Activated T-helper 2 cell treated with anti-CD3 and anti-CD28 coated beads, Interferon-gamma antibody, Interleukin-2, Interleukin-4, amounts not matched to agents 10 μg/mL and 5 μg/mL and 100 μg/mL, durations not matched to agents 14 hours and 24 hours and 36 hours (primary cell): ENCODE results near the gene GLIS1. TPM values are rescaled to one million over a fixed set of nuclear protein-coding genes. Genes with fewer than 3 reads are reported as not detected.

Source experiments
- DNase-seq: peaks from one replicate; pipeline ENCODE4 v3.0.0; 2021; ENCODE audit warnings: low spot score
- H3K27ac Mint-ChIP-seq: one replicate; pipeline ENCODE4 v1.8.0; 2021; ENCODE audit warnings: mixed read lengths
- H3K27me3 Mint-ChIP-seq: one replicate; pipeline ENCODE4 v1.8.0; 2021; ENCODE audit warnings: low read depth, mixed read lengths
- H3K36me3 Mint-ChIP-seq: one replicate; pipeline ENCODE4 v1.8.0; 2021; ENCODE audit warnings: low read depth, mixed read lengths
- H3K4me1 Mint-ChIP-seq: one replicate; pipeline ENCODE4 v1.8.0; 2021; ENCODE audit warnings: low read depth, mixed read lengths
- H3K4me3 Mint-ChIP-seq: one replicate; pipeline ENCODE4 v1.8.0; 2021; ENCODE audit warnings: low read depth, mild to moderate bottlenecking, moderate library complexity, mixed read lengths
- H3K9me3 Mint-ChIP-seq: one replicate; pipeline ENCODE4 v1.8.0; 2021; ENCODE audit warnings: mixed read lengths
- intact Hi-C: fragments of 100-400 bp; cut with micrococcal nuclease; formaldehyde crosslinking; loops from one replicate; pipeline ENCODE4 v1.15.1; 2023
- total RNA-seq: library from RNA; stranded (reverse); gene quantifications from 2 replicates; pipeline ENCODE4 v1.2.3, GENCODE V29; 2022

GLIS1 gene
- total RNA-seq, 1 donor from 2014 or later: not detected

DNA sequence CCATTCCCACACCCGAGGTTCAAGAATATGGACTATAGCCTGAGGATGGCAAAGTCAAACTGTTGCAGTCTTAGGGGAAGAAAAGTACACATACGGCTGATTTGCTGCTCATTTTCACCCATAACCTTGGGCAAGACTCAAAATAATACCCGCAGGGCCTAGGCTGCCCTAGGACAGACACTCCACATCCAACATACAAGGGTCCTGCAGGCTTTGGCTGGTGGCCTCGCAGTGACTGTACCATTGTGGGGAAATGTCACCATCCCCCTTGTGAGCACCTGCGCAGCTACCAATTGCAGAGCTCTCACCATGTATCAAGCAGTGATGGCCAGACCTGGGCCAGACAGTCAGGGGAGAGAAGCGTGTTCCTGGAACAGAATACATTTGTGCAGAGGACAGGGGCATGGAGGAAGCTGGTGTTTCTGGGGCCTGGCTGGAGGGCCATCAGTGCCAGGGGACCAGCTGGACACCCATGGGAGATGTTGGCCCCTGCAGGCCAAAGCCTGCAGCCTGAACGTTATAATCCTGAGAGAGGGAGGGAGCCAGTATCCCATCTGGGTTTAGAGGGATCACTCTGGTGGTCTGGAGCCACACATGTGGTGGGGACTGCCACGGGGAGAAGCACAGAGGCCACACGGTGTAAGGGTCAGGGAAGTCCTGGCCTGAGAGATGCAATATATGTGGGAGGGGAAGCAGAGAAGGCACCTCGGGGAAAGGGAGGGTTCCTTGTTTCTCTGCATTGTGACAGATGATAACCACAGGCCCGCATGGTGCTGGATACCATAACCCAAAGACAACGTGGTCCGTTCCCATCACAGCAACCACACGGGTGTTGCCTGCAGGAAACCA, 101.2 kb downstream of the GLIS1 start:
- Mint-ChIP-seq H3K4me1 (no peaks in the 10 kb centered on the region), H3K4me3 (no peak overlapping the region), H3K27ac (no peak overlapping the region), H3K36me3 (no peaks in the 10 kb centered on the region), H3K9me3 (no peaks in the 10 kb centered on the region), H3K27me3 (no peaks in the 10 kb centered on the region)
- DNase-seq: no peak
- intact Hi-C loops: no loop called here

DNA sequence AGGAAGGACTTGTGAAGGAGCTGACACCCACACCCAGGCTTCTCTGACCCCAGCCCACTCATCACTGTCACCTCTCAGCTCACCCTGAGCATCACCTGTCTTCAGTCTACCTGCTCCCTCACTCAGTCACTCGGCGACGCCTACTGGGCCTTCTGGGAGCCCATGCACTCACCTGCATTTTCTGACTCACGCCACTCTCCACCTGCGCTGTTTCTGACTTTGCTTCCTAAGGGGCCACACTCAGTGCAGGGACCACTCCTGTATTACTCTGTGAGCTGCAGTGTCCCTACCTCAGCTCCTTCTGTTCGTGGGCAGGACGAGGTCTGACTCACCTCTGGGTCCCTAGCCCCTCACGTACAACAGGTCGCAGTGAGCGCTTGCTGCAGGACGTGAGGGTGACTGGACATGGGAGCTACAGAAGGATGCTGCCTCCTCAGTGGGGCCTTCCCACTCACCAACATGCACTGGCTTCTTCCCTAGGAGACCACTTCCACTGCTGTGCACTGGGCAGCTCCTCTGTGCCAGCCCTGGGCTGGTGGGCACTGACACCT, 102.3 kb downstream of the GLIS1 start:
- no peak overlapping the region for H3K27ac Mint-ChIP-seq
- no peak overlapping the region for H3K4me3 Mint-ChIP-seq
- DNase-seq: no peak
- no peaks in the 10 kb centered on the region for H3K4me1 Mint-ChIP-seq
- intact Hi-C loops: no loop called here
- no peaks in the 10 kb centered on the region for H3K9me3 Mint-ChIP-seq
- H3K36me3 Mint-ChIP-seq: no peaks in the 10 kb centered on the region
- no peaks in the 10 kb centered on the region for H3K27me3 Mint-ChIP-seq

DNA sequence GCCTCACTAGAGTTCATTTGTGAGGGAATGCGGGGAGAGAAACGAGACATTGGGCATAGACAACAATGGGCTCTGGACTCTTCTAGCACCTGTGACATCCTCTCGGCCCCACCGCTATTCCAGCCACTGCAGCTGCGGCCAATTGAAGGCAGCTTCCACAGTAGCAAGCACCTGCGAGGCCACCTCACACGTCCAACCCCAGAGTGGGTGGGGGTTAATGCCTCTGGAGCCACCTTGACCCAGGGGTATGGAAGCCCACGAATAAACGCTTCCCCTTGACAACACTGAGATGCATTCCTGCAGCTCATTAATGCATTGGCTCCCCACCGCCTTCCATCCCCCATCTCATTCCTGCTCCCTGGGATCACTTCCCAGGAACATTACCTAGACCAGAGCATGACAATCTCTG, 104.4 kb downstream of the GLIS1 start:
- no peak overlapping the region for H3K4me3 Mint-ChIP-seq
- H3K9me3 Mint-ChIP-seq: no peaks in the 10 kb centered on the region
- no peaks in the 10 kb centered on the region for H3K4me1 Mint-ChIP-seq
- H3K27ac Mint-ChIP-seq: no peak overlapping the region
- H3K27me3 Mint-ChIP-seq: no peaks in the 10 kb centered on the region
- intact Hi-C loops: no loop called here
- DNase-seq: no peak
- H3K36me3 Mint-ChIP-seq: no peaks in the 10 kb centered on the region

DNA sequence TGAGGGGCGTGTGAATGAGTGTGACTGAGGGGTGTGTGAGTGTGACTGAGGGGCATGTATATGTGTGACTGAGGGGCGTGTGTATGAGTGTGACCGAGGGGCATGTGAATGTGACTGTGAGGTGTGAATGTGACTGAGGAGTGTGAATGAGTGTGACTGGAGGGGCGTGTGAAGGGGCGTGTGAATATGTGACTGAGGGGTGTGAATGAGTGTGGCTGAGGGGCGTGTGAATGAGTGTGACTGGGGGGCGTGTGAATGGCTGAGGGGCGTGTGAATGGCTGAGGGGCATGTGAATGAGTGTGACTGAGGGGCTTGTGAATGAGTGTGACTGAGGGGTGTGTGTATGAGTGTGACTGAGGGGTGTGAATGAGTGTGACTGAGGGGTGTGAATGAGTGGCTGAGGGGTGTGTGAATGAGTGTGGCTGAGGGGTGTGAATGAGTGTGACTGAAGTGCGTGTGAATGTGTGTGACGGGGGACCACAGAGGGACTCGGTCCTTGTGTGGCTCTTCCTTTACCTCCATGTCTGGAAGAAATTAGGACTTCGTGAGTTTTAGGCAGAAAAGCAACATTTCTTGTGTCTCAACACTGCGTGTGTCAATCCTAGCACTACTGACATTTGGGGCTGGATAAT, 105.8 kb downstream of the GLIS1 start:
- H3K9me3 Mint-ChIP-seq: no peaks in the 10 kb centered on the region
- no peak overlapping the region for H3K27ac Mint-ChIP-seq
- no peaks in the 10 kb centered on the region for H3K4me1 Mint-ChIP-seq
- no peak overlapping the region for H3K4me3 Mint-ChIP-seq
- intact Hi-C loops: no loop called here
- no peak for DNase-seq
- H3K27me3 Mint-ChIP-seq: no peaks in the 10 kb centered on the region
- H3K36me3 Mint-ChIP-seq: no peaks in the 10 kb centered on the region

DNA sequence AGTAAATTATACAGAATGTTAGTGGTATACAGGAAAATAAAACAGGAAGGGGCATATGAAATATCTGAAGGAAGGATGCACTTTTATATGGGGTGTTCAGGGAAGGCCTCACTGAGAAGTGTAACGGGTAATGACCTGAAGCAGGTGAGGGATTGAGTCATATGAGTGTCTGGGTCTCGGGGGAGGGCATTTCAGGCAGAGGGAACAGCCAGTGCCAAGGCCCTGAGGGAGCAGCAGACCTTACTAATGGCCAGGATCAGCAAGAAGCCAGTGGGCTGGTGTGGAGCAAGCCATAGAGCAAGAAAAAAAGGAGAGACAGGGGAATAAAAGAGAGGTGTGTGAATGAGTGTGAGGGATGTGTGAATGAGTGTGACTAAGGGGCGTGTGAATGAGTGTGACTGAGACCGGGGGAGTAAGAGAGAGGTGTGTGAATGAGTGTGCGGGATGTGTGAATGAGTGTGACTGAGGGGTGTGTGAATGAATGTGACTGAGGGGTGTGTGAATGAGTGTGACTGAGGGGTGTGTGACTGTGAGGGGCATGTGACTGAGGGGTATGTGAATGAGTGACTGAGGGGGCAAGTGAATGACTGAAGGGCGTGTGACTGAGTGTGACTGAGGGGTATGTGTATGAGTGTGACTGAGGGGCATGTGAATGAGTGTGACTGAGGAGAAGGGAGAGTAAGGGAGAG, 107.2 kb downstream of the GLIS1 start:
- intact Hi-C loops: no loop called here
- H3K36me3 Mint-ChIP-seq: no peaks in the 10 kb centered on the region
- H3K27me3 Mint-ChIP-seq: no peaks in the 10 kb centered on the region
- no peaks in the 10 kb centered on the region for H3K9me3 Mint-ChIP-seq
- peak; percentile 3 for DNase-seq
- H3K4me3 Mint-ChIP-seq: no peak overlapping the region
- no peaks in the 10 kb centered on the region for H3K4me1 Mint-ChIP-seq
- H3K27ac Mint-ChIP-seq: no peak overlapping the region

DNA sequence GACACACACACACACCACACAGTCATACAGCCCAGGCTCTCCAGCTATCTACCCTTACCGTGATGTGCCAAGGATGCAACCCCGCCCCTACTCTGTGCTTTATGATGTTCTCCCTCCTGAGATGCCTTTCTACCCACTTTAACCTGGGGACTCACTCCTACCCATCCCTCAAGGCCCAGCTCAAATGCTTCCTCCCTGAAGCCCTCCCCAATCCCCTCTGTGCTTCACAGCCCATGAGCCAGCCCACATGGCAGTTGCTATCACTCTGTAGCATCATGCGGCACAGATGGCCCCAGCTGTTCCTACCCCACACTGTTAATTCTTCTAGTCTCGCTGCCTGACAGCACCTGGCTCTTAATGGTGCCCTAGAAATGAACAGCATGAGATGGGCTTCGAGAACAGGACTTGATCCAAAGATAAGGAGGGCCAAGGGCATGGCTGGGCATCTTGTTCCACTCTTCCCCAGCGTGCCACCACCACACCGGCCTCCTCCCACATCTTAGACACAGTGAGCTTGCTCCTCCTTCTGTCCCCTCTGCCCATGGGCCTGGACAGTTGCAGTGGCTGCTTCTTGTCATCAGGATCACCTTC, 109.8 kb downstream of the GLIS1 start:
- H3K4me1 Mint-ChIP-seq: no peaks in the 10 kb centered on the region
- no peaks in the 10 kb centered on the region for H3K9me3 Mint-ChIP-seq
- no peak overlapping the region for H3K27ac Mint-ChIP-seq
- DNase-seq: no peak
- H3K4me3 Mint-ChIP-seq: no peak overlapping the region
- intact Hi-C loops: no loop called here
- no peaks in the 10 kb centered on the region for H3K36me3 Mint-ChIP-seq
- peaks cover 4% of the 10 kb centered on the region for H3K27me3 Mint-ChIP-seq

DNA sequence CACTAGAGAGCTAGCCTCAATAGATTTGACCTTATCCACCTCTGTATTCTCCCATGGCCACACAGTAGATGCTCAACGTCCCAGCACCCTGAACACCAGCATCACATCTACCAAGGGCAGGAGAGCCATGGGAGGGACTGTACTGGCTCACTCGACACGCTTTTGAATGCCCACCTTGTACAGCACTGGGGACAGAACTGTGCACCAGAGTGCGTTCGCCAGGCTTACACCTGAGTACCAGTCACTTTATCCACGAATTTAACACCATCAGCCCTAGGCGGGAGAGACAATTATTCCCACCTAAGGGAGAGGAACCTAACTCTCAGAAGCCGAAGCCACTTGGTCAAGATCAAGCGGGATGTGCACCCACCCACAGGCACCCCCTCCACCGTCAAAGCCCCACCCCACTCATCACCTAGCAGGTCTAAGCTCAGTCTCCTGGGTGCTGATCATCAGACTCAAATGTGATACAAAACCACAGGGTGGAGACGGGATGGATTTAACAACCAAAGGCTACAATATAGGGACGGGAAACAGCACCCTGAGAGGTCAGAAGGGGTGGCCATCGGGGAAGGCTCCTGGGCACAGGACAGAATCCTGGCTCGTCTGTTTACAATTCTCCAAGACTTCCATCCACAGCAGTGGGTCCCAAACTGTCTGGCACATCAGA, 110.5 kb downstream of the GLIS1 start:
- Mint-ChIP-seq H3K36me3 (no peaks in the 10 kb centered on the region), H3K27ac (no peak overlapping the region), H3K4me1 (no peaks in the 10 kb centered on the region), H3K9me3 (no peaks in the 10 kb centered on the region), H3K27me3 (peaks cover 10% of the 10 kb centered on the region), H3K4me3 (no peak overlapping the region)
- DNase-seq: no peak
- intact Hi-C loops: no loop called here

DNA sequence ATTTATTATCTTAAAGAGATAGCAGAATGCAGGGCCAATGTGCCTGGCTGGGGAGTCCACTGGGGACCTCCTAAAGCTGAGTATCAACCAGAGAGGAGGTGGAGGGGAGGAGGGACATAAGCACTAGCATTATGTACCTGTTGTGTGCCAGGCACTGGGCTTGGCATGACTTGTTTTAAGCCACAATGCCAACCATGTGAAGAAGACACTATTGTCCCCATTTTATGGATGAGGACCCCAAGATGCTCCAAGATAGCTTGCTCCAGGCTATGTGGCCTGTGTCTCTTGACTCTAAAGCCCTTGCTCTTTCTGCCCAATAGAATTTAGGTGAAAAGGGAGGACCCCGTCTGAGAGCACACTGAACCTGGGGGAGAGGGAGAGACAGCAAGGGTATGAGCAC, 111.3 kb downstream of the GLIS1 start:
- H3K4me1 Mint-ChIP-seq: no peaks in the 10 kb centered on the region

DNA sequence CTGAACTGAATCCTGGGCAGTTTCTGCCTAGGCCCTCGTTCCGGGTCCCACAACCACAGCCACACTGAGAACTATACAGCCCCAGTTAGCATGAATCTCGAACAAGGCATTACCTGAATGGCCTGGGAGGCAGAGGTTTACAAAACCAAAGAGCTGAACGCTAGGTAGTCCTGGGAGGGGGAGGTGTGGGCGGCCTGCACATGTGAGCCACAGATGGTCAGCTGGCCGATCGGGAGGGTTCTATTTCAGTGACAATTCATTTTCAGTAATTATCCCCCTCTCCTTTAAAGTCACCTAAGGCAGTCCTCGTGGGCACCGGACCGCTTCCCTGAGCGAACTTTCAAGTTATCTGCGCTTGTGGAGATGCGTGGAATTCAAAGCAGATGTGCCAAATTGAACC, 111.9 kb downstream of the GLIS1 start:
- peaks cover 10% of the 10 kb centered on the region for H3K27me3 Mint-ChIP-seq
- H3K27ac Mint-ChIP-seq: no peak overlapping the region
- intact Hi-C loops: no loop called here

More for the DNA sequence above, 111.3 kb downstream of the GLIS1 start:
- H3K9me3 Mint-ChIP-seq: no peaks in the 10 kb centered on the region
- peaks cover 10% of the 10 kb centered on the region for H3K27me3 Mint-ChIP-seq
- H3K27ac Mint-ChIP-seq: no peak overlapping the region
- H3K4me3 Mint-ChIP-seq: no peak overlapping the region
- DNase-seq: no peak
- intact Hi-C loops: no loop called here
- H3K36me3 Mint-ChIP-seq: no peaks in the 10 kb centered on the region

DNA sequence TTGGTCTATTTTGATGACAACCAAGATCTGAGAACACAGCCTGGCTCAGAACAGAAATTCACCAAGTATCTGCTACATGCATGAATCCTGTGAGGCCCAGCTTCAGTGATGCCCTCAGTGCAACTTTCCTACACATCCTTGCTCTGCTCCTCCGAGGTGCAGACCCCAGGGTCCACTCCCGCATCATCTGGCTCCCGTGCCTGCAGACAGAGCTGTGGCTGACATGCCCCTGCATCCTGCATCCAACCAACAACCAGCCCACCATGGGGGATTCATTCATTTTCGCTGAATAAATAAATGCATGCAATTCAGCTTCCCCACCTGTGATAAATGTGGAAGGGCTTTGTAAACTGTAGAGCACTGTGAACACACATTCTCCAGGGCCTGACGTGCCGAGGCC, 112.3 kb downstream of the GLIS1 start:
- DNase-seq: no peak
- Mint-ChIP-seq H3K9me3 (no peaks in the 10 kb centered on the region), H3K27ac (no peak overlapping the region), H3K27me3 (peaks cover 10% of the 10 kb centered on the region), H3K4me1 (no peaks in the 10 kb centered on the region), H3K4me3 (no peak overlapping the region), H3K36me3 (no peaks in the 10 kb centered on the region)
- intact Hi-C loops: no loop called here

More for the DNA sequence above, 111.9 kb downstream of the GLIS1 start:
- Mint-ChIP-seq H3K36me3 (no peaks in the 10 kb centered on the region), H3K4me3 (no peak overlapping the region), H3K9me3 (no peaks in the 10 kb centered on the region), H3K4me1 (no peaks in the 10 kb centered on the region)
- DNase-seq: no peak

DNA sequence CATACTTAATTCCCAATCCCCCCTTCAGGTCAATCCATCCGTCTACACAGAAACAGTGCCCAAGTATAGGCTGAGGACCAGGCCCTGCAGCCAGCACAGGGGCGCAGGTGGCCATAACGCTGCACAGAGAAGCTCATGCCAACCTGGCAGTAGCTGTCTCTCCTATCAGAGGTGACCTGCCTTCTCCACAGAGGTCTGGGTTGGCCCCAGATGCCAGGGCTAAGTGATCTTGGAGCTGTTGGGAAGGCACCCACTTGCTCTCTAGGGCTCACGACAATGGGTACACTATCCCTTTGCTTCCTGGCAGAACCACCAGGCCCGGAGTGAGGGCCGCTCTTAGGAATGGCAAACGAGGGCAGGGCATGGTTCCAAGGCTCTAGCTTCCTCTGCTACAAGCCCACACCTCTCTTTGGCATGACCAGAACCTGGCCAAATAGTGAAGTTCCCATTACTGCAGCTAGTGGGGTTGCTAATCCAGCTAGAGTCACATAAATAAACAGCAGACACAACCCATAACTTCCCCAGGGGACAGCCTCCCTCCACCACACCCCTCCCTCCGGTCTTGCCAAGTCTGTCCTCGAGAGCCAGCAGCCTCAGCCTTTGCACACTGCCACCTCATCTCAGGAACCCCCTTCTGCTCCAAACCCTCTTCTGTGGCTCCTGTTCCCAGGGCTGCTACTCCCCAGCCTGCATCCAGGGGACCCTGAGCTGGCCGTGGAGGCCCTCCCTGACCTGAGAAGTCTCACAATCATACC, 113.0 kb downstream of the GLIS1 start:
- no peak for DNase-seq
- Mint-ChIP-seq H3K4me3 (no peak overlapping the region), H3K27me3 (peaks cover 10% of the 10 kb centered on the region), H3K4me1 (no peaks in the 10 kb centered on the region), H3K9me3 (no peaks in the 10 kb centered on the region), H3K36me3 (no peaks in the 10 kb centered on the region), H3K27ac (no peak overlapping the region)
- intact Hi-C loops: no loop called here

DNA sequence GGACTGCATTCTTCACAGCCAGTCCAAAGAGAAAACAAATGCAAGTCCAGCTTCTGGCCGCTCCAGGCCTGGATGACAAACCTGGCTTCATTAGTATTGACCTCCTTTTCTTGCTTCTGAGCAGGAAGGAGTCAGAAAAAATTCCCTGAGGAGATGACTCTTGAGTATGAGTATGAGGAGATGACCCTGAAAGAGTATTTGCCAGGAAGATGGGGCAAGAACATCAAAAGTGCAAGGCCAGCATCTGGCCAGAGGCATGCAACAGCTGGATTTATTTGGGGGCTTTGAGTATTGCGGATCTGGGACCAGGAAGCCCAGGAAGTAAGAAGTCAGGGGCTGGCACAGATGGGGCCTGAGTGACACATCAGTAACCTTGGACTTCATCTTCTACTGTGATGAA, 113.9 kb downstream of the GLIS1 start:
- Mint-ChIP-seq H3K4me1 (no peaks in the 10 kb centered on the region), H3K36me3 (no peaks in the 10 kb centered on the region), H3K27me3 (peaks cover 10% of the 10 kb centered on the region), H3K27ac (no peak overlapping the region), H3K4me3 (no peak overlapping the region), H3K9me3 (no peaks in the 10 kb centered on the region)
- no peak for DNase-seq
- intact Hi-C loops: no loop called here
